Thyroid gland (tissue), 4 donors: ENCODE data around the gene CCDC88B. TPM values are rescaled to one million over a fixed set of nuclear protein-coding genes. Genes with fewer than 3 reads are reported as not detected.

Source experiments
- DNase-seq, 2 donors: peaks; one replicate each; pipeline ENCODE4 v3.0.0-alpha.2; 2019
- H3K27ac ChIP-seq, 3 donors: fragments of 200-600 bp; sonication (generic); 1 replicate in 2 of 3; 2 replicates in 1 of 3; pipeline ENCODE4 v1.5.1; 2016 to 2019; ENCODE audit warnings: mild to moderate bottlenecking in 1 of 3, moderate library complexity in 1 of 3
- H3K27me3 ChIP-seq: fragments of 200-600 bp; sonication (generic); one replicate; pipeline ENCODE4 v1.5.1; 2019
- H3K36me3 ChIP-seq, 2 donors: fragments of 200-600 bp; sonication (generic); one replicate each; pipeline ENCODE4 v1.5.1; 2016 to 2019
- H3K4me1 ChIP-seq, 2 donors: fragments of 200-600 bp; sonication (generic); one replicate each; pipeline ENCODE4 v1.5.1; 2017 to 2019
- H3K4me3 ChIP-seq, 3 donors: fragments of 200-600 bp; sonication (generic); replicated peaks in 1 of 3; 1 replicate in 2 of 3; 2 replicates in 1 of 3; pipeline ENCODE4 v1.5.1; 2016; ENCODE audit warnings: mild to moderate bottlenecking in 1 of 3
- H3K9me3 ChIP-seq: fragments of 200-600 bp; sonication (generic); one replicate; pipeline ENCODE4 v1.5.1; 2017
- POLR2A ChIP-seq, 2 donors: fragments of 450-650 bp; IDR thresholded peaks; one replicate each; pipeline ENCODE4 v1.6.1; 2017; ENCODE audit warnings: antibody characterized with exemption in 2 of 2, mild to moderate bottlenecking in 2 of 2, moderate library complexity in 1 of 2
- WGBS, 2 donors: methylation state at CpG; one replicate each; pipeline ENCODE4 v1.1.5; 2017; 5-methylcytosine and 5-hydroxymethylcytosine counted together
- intact Hi-C: fragments of 100-400 bp; cut with DNase I; formaldehyde crosslinking; loops from one replicate; pipeline ENCODE4 v1.15.1; 2023
- total RNA-seq, 4 donors: library from RNA; depleted of rRNA; stranded (reverse); fragments of >200 nt; gene quantifications; one replicate each; pipeline ENCODE4 v1.2.3, GENCODE V29; 2016
- TF ChIP-seq, protein P1 (sequence below), 6 experiments: fragments of 200-600 bp in 3 of 6; fragments of 450-650 bp in 3 of 6; sonication (generic) in 3 of 6; IDR thresholded peaks; one replicate each; pipeline ENCODE4 v1.5.1; 2016 to 2019; ENCODE audit warnings: antibody characterized with exemption in 6 of 6, mild to moderate bottlenecking in 2 of 6, inconsistent platforms in 1 of 6, moderate library complexity in 1 of 6

Gene CCDC88B
- total RNA-seq, 4 donors from 2014 or later = 2.8 to 7.0 (median 3.6) TPM

DNA sequence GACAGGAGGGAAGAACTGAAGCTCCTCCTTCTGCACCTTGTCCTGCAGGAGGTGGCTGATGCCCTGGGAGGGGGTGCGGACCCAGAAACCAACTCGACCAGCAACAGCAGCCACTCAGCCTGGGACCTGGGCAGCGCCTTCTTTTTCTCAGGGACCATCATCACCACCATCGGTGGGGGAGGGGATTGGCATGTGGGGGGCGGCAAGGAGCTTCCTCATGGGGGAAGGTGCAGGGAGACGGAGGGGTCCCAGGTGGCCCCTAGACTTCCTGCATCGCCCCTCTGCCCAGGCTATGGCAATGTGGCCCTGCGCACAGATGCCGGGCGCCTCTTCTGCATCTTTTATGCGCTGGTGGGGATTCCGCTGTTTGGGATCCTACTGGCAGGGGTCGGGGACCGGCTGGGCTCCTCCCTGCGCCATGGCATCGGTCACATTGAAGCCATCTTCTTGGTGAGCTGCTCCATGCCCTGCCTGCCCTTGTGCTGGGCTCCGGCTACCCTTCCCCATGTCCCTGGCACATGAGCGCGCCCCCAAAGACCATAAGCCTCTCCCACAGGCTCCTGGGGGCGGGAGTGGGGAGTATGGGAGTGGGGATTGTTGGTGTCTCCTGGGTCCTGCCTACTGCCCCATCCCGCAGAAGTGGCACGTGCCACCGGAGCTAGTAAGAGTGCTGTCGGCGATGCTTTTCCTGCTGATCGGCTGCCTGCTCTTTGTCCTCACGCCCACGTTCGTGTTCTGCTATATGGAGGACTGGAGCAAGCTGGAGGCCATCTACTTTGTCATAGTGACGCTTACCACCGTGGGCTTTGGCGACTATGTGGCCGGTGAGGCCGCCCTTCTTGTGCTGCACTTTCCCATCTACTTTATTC, 42.9 kb upstream of the CCDC88B start:
- Histone ChIP-seq H3K36me3 (no peaks in the 10 kb centered on the region), H3K4me3 (no peak overlapping the region), H3K9me3 (no peaks in the 10 kb centered on the region), H3K27me3 (peaks cover 5% of the 10 kb centered on the region), H3K4me1 (peaks cover 26 to 40% of the 10 kb centered on the region in 2 donors), H3K27ac (no peak overlapping the region)
- 38 to 39% methylated on average over 11 to 21 of the region's 34 CpGs for WGBS, 2 donors
- DNase-seq = no peak
- intact Hi-C loops = no loop called here
- no peak for TF ChIP-seq POLR2A (IDR thresholded peaks at IDR 0.05)
- TF ChIP-seq, protein P1, sequence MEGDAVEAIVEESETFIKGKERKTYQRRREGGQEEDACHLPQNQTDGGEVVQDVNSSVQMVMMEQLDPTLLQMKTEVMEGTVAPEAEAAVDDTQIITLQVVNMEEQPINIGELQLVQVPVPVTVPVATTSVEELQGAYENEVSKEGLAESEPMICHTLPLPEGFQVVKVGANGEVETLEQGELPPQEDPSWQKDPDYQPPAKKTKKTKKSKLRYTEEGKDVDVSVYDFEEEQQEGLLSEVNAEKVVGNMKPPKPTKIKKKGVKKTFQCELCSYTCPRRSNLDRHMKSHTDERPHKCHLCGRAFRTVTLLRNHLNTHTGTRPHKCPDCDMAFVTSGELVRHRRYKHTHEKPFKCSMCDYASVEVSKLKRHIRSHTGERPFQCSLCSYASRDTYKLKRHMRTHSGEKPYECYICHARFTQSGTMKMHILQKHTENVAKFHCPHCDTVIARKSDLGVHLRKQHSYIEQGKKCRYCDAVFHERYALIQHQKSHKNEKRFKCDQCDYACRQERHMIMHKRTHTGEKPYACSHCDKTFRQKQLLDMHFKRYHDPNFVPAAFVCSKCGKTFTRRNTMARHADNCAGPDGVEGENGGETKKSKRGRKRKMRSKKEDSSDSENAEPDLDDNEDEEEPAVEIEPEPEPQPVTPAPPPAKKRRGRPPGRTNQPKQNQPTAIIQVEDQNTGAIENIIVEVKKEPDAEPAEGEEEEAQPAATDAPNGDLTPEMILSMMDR (IDR thresholded peaks at IDR 0.05) = no peak

DNA sequence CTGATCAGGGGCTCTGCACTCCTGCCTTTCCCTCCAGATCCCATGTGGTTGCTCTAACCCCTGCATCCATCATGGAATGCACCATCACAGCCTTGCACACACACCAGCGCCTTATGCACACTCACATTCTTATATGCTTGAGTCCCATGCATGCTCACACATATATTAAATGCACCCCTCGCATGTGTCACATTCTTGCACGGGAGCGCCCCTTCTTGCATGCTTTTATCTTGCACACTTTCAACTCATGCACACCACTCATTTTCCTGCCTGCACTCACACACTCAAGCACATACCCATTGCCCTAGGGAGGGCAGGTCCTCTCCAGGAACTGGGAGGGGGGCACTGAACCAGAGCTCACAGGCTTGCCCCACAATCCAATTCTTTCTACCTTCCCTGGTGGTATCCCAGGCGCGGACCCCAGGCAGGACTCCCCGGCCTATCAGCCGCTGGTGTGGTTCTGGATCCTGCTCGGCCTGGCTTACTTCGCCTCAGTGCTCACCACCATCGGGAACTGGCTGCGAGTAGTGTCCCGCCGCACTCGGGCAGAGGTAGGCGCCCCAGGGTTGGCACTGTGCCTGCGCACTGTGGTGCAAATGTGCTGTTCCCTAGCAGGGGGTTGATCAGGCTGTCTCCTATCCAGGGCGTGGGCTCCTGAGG, 42.2 kb upstream of the CCDC88B start:
- Histone ChIP-seq H3K27me3 (peaks cover 1% of the 10 kb centered on the region), H3K4me1 (peaks cover 26 to 33% of the 10 kb centered on the region in 2 donors), H3K4me3 (no peak overlapping the region), H3K36me3 (no peaks in the 10 kb centered on the region), H3K27ac (peak overlapping the region in 1 of 3 donors; percentile 48), H3K9me3 (no peaks in the 10 kb centered on the region)
- TF ChIP-seq, protein P1 (IDR thresholded peaks at IDR 0.05) = no peak
- no peak for TF ChIP-seq POLR2A (IDR thresholded peaks at IDR 0.05)
- 17 to 26% methylated on average over 11 to 17 of the region's 18 CpGs for WGBS, 2 donors
- intact Hi-C loops = no loop called here
- peak; percentile 95 to 96 for DNase-seq

DNA sequence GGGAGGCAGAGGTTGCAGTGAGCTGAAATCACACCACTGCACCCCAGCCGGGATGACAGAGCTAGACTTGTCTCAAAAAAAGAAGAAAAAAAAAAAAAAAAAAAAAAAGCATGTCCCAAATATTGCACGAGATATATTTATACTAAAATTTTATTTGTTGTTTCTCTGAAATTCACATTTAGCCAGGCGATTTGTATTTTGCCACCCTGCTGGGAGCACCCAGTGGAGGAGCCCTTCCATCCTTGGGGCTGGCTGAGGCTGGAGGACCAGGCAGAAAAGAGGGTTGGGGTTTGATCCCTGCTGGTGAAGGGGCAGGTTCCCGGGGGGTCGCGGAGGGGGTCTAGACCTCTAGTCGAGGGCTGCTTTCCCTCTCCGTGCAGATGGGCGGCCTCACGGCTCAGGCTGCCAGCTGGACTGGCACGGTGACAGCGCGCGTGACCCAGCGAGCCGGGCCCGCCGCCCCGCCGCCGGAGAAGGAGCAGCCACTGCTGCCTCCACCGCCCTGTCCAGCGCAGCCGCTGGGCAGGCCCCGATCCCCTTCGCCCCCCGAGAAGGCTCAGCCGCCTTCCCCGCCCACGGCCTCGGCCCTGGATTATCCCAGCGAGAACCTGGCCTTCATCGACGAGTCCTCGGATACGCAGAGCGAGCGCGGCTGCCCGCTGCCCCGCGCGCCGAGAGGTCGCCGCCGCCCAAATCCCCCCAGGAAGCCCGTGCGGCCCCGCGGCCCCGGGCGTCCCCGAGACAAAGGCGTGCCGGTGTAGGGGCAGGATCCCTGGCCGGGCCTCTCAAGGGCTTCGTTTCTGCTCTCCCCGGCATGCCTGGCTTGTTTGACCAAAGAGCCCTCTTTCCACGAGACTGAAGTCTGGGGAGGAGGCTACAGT, 40.8 kb upstream of the CCDC88B start:
- intact Hi-C loops = no loop called here
- DNase-seq = peak; percentile 83
- TF ChIP-seq POLR2A (IDR thresholded peaks at IDR 0.05) = peak in 1 of 2 donors; percentile 51
- TF ChIP-seq, protein P1 (IDR thresholded peaks at IDR 0.05) = peak in 1 of 6 experiments; percentile 13
- Histone ChIP-seq H3K4me3 (peak overlapping the region in 1 of 3 donors; percentile 40), H3K27ac (peak overlapping the region; percentile 26 to 82 (median 42)), H3K4me1 (peaks cover 32 to 42% of the 10 kb centered on the region in 2 donors), H3K27me3 (no peaks in the 10 kb centered on the region), H3K36me3 (no peaks in the 10 kb centered on the region), H3K9me3 (no peaks in the 10 kb centered on the region)
- 7 to 11% methylated on average over 24 to 27 of the region's 60 CpGs for WGBS, 2 donors

DNA sequence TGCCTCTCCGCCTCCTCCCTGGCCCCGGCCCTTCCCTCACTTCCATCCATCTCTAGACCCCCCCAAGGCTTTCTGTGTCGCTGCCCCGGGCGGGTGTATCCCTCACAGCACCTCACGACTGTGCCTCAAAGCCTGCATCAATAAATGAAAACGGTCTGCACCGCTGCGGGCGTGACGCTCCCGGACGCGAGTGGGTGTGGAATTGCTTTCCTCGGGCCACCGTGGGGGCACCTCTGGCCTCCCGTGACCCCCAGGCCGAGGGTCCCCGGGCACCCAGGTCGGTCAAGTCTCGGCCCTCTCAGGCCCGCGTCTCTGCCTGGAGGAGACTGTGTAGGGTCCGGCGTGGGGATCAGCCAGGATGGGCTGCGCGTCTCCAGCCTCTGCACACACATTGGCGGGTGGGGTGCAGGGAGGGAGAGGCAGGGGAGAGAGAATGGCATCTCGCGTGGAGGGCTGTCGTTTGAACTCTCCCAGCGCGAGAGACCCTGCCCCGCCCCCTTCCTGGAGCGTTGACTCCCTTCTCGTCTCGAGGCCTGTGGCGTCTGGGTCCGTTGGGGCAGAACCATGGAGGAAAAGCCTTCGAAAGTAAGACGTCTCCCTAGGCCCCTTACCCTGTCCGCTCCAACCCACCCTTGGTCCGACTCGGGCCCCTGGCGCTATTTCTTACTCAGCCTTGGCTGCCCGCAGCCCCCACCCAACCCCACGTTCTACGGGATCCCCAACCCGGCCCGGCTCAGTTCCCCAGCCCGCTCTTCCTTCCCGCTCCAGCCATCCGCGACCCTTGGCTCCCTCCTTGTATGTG, 40.0 kb upstream of the CCDC88B start, which contains the start of gene CATSPERZ:
Gene CATSPERZ, plus strand, starts transcription at position 512 of the 802 bp plus-strand sequence. Its CDS starts 53 bp downstream, at position 565.
- H3K27ac ChIP-seq = peak within 1 kb of the TSS; percentile 26 to 82 (median 42)
- TF ChIP-seq POLR2A (IDR thresholded peaks at IDR 0.05) = no peak
- TF ChIP-seq, protein P1 (IDR thresholded peaks at IDR 0.05) = peak in 2 of 6 experiments; percentile 2
- WGBS, 2 donors = 9 to 12% methylated on average over 29 to 53 of the region's 54 CpGs
- peak within 1 kb of the TSS in 1 of 3 donors; percentile 40 for H3K4me3 ChIP-seq
- peak; percentile 53 to 57 for DNase-seq
- no peaks in the 10 kb centered on the region for H3K9me3 ChIP-seq
- H3K36me3 ChIP-seq = no peaks in the 10 kb centered on the region
- H3K4me1 ChIP-seq = peaks cover 32 to 44% of the 10 kb centered on the region in 2 donors
- intact Hi-C loops = no loop called here
- H3K27me3 ChIP-seq = no peaks in the 10 kb centered on the region
